ENCODE data around the gene CHMP5.

CHMP5 gene

GRCh38 chr9:33242609-33243134, 22.2 kb upstream of the CHMP5 start:
- ChIA-PET POLR2A (interaction anchor here (0.7 kb wide), 1 partner anchor 67 kb away, joined by 3 read pairs; no protein-coding TSS in a partner anchor), CTCF (interaction anchor here (1.1 to 4.9 kb wide), 4 partner anchors 9 to 42 kb away, joined by 3 to 29 read pairs (median 6); no protein-coding TSS in a partner anchor)
- DNase-seq (ENCODE audit: extremely low spot score) = no peak
- TF ChIP-seq CTCF (IDR thresholded peaks at IDR 0.05; ENCODE audit: control extremely low read depth, extremely low read depth, low read depth, missing control alignments) = no peak

DNA sequence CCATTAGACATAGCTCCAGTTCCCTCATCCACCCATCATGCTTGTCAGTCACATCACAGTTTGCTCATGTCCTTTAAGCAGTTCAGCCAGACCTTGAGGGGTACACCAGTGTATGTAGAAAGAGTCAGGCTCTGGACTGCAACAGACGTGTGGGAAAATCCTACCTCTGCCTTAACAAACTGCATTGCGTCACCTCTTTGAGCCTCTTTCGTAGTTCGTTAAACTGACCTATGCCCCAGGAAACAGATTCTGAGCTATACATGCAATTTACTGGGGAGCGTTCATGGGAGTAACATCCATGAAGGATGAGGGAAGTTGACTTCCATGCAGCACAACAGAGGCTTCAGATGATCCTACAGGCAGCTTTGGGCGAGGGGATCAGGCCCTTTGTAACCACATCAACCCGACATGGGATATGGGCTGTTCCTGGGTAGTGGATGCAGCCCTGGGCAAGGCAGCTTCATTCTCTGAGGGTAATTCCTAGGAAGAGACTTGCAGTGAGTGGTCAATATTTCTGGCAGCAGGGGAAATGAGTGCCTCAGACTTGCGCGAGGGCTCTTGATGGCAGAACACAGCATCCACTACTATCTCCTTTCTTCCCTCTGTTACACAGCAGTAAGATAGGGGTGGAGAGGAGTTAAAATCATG, 20.6 kb upstream of the CHMP5 start:
- no peak for TF ChIP-seq CTCF (IDR thresholded peaks at IDR 0.05; ENCODE audit: control extremely low read depth, extremely low read depth, low read depth, missing control alignments)
- ChIA-PET POLR2A (no interaction called here), CTCF (interaction anchor here (1.2 to 4.9 kb wide), 3 partner anchors 10 to 29 kb away, joined by 3 to 29 read pairs (median 4); no protein-coding TSS in a partner anchor)
- no peak for DNase-seq (ENCODE audit: extremely low spot score)

GRCh38 chr9:33245341-33245740, 19.5 kb upstream of the CHMP5 start:
- DNase-seq (ENCODE audit: extremely low spot score) = no peak
- CTCF ChIA-PET = interaction anchor here (4.9 kb wide), 1 partner anchor 11 kb away, joined by 29 read pairs; no protein-coding TSS in a partner anchor
- no peak for TF ChIP-seq CTCF (IDR thresholded peaks at IDR 0.05; ENCODE audit: control extremely low read depth, extremely low read depth, low read depth, missing control alignments)
- POLR2A ChIA-PET = no interaction called here

- no peak for TF ChIP-seq CTCF (IDR thresholded peaks at IDR 0.05; ENCODE audit: control extremely low read depth, extremely low read depth, low read depth, missing control alignments)
- ChIA-PET POLR2A (no interaction called here), CTCF (interaction anchor here (0.9 to 4.9 kb wide), 2 partner anchors 12 to 41 kb away, joined by 3 to 29 read pairs; no protein-coding TSS in a partner anchor)
- DNase-seq (ENCODE audit: extremely low spot score) = no peak
Measured at GRCh38 chr9:33246269-33246860, 18.5 kb upstream of the CHMP5 start.

GRCh38 chr9:33248606-33249005, 16.2 kb upstream of the CHMP5 start:
- no peak for DNase-seq (ENCODE audit: extremely low spot score)
- CTCF ChIA-PET = interaction anchor here (0.8 to 1.6 kb wide), 7 partner anchors 9 to 276 kb away, joined by 3 to 4 read pairs (median 3); no protein-coding TSS in a partner anchor
- no peak for TF ChIP-seq CTCF (IDR thresholded peaks at IDR 0.05; ENCODE audit: control extremely low read depth, extremely low read depth, low read depth, missing control alignments)
- POLR2A ChIA-PET = interaction anchor here (0.9 to 1.1 kb wide), 3 partner anchors 15 to 224 kb away, joined by 3 to 4 read pairs (median 3); partner anchors contain the start of gene DNAJA1

GRCh38 chr9:33249087-33249658, 15.7 kb upstream of the CHMP5 start:
- no peak for TF ChIP-seq CTCF (IDR thresholded peaks at IDR 0.05; ENCODE audit: control extremely low read depth, extremely low read depth, low read depth, missing control alignments)
- ChIA-PET CTCF (interaction anchor here (0.8 to 1.6 kb wide), 6 partner anchors 9 to 277 kb away, joined by 3 to 4 read pairs (median 3); no protein-coding TSS in a partner anchor), POLR2A (interaction anchor here (0.9 to 1.1 kb wide), 3 partner anchors 16 to 224 kb away, joined by 3 to 4 read pairs (median 3); partner anchors contain the start of gene DNAJA1)
- DNase-seq (ENCODE audit: extremely low spot score) = no peak

Measured in GM10248 (cell line).